Middle frontal gyrus (tissue), 1 donor: ENCODE measurements around the gene RPL9.
"Not testable (repeated sequence)": the region's sequence is repeated elsewhere in the genome, so short reads cannot be mapped to it uniquely, and the experiment has no call there.

Source experiments
- DNase-seq: peaks from one replicate; pipeline ENCODE4 v3.0.0-alpha.2; 2015; ENCODE audit warnings: low spot score; ENCODE audit errors: extremely low spot score

RPL9 gene

GRCh38 chr4:39426728-39427127 is 32.0 kb downstream of the RPL9 start:
- no peak for DNase-seq

- DNase-seq = not testable (repeated sequence)
Observed at GRCh38 chr4:39425297-39425696, 33.4 kb downstream of the RPL9 start.

- no peak for DNase-seq
Observed at GRCh38 chr4:39422247-39422646, 36.5 kb downstream of the RPL9 start.

- DNase-seq = no peak
Observed at GRCh38 chr4:39415678-39416283, 42.9 kb downstream of the RPL9 start.

GRCh38 chr4:39411561-39411960 is 47.2 kb downstream of the RPL9 start:
- not testable (repeated sequence) for DNase-seq

- no peak for DNase-seq
Observed at GRCh38 chr4:39410415-39410814, 48.3 kb downstream of the RPL9 start.

- DNase-seq = no peak
Observed at GRCh38 chr4:39407584-39407885, 51.2 kb downstream of the RPL9 start.

- DNase-seq = no peak
Observed at GRCh38 chr4:39406763-39407583, 51.7 kb downstream of the RPL9 start, which contains the start of gene KLB. Gene KLB, plus strand, starts transcription at chr4:39406930. Its CDS starts 20 bp downstream, at chr4:39406950.
